Breast epithelium (tissue), 4 donors: ENCODE results near the gene GALNT2. TPM values are rescaled to one million over a fixed set of nuclear protein-coding genes. Genes with fewer than 3 reads are reported as not detected.

Experiments used
- DNase-seq, 2 donors: peaks; one replicate each; pipeline ENCODE4 v3.0.0-alpha.2; 2019; ENCODE audit warnings: low spot score in 2 of 2
- H3K27ac ChIP-seq, 2 donors: fragments of 200-600 bp; sonication (generic) in 1 of 2; one replicate each; pipeline ENCODE4 v1.5.1; 2016 to 2019; ENCODE audit warnings: mild to moderate bottlenecking in 1 of 2
- H3K27me3 ChIP-seq, 2 donors: fragments of 200-600 bp; sonication (generic) in 1 of 2; one replicate each; pipeline versions ENCODE4 v1.5.1 to v1.6.0; 2017 to 2019; ENCODE audit warnings: control low read depth in 1 of 2, mild to moderate bottlenecking in 1 of 2
- H3K36me3 ChIP-seq: fragments of 200-600 bp; one replicate; pipeline ENCODE4 v1.5.1; 2019
- H3K4me1 ChIP-seq, 2 donors: fragments of 200-600 bp; sonication (generic); one replicate each; pipeline ENCODE4 v1.5.1; 2016 to 2019; ENCODE audit warnings: control low read depth in 1 of 2
- H3K4me3 ChIP-seq, 3 donors: fragments of 200-600 bp; sonication (generic); 1 replicate in 2 of 3; 2 replicates in 1 of 3; pipeline ENCODE4 v1.5.1; 2016 to 2019; ENCODE audit warnings: mild to moderate bottlenecking in 3 of 3, moderate library complexity in 2 of 3
- H3K9me3 ChIP-seq, 2 donors: fragments of 200-600 bp; sonication (generic) in 1 of 2; one replicate each; pipeline ENCODE4 v1.5.1; 2016 to 2019; ENCODE audit warnings: control low read depth in 1 of 2
- CTCF ChIP-seq, 3 donors: fragments of 450-650 bp; IDR thresholded peaks; one replicate each; pipeline ENCODE4 v1.5.1; 2016 to 2017; ENCODE audit warnings: antibody characterized with exemption in 3 of 3, mild to moderate bottlenecking in 3 of 3, moderate library complexity in 3 of 3
- POLR2A ChIP-seq: fragments of 450-650 bp; IDR thresholded peaks from one replicate; pipeline ENCODE4 v1.6.1; 2016; ENCODE audit warnings: antibody characterized with exemption, mild to moderate bottlenecking, moderate library complexity
- POLR2AphosphoS5 ChIP-seq, 3 donors: sonication (generic); formaldehyde crosslinking; IDR thresholded peaks; one replicate each; pipeline ENCODE4 v1.6.1; 2017; ENCODE audit warnings: antibody characterized with exemption in 3 of 3
- intact Hi-C: fragments of 100-400 bp; cut with DNase I; formaldehyde crosslinking; loops from one replicate; pipeline ENCODE4 v1.15.1; 2023; ENCODE audit warnings: low total_unique reads
- total RNA-seq, 3 donors: library from RNA; depleted of rRNA; stranded (reverse); fragments of >200 nt; gene quantifications; one replicate each; pipeline ENCODE4 v1.1.0, GENCODE V29; 2016

GALNT2 gene
- total RNA-seq, 3 donors from 2014 or later = 27.4 to 53.0 (median 42.6) TPM

- TF ChIP-seq CTCF (IDR thresholded peaks at IDR 0.05) (no peak), POLR2AphosphoS5 (IDR thresholded peaks at IDR 0.05) (peak in 1 of 3 donors; percentile 65)
- H3K36me3 ChIP-seq = no peaks in the 10 kb centered on the region
- H3K27ac ChIP-seq = peak overlapping the region in 1 of 2 donors; percentile 43
- intact Hi-C loops = no loop called here
- no peaks in the 10 kb centered on the region for H3K27me3 ChIP-seq
- DNase-seq = no peak
- no peaks in the 10 kb centered on the region for H3K9me3 ChIP-seq
- no peak overlapping the region for H3K4me3 ChIP-seq
- no peaks in the 10 kb centered on the region for H3K4me1 ChIP-seq
Observed at GRCh38 chr1:230113593-230114236, 46.7 kb downstream of the GALNT2 start.

GRCh38 chr1:230114237-230114651 is 47.2 kb downstream of the GALNT2 start:
- H3K36me3 ChIP-seq = no peaks in the 10 kb centered on the region
- no peak for TF ChIP-seq CTCF (IDR thresholded peaks at IDR 0.05)
- TF ChIP-seq POLR2A = no peak
- TF ChIP-seq POLR2AphosphoS5 (IDR thresholded peaks at IDR 0.05) = no peak
- H3K4me1 ChIP-seq = no peaks in the 10 kb centered on the region
- H3K4me3 ChIP-seq = no peak overlapping the region
- intact Hi-C loops = no loop called here
- no peak for DNase-seq
- H3K27me3 ChIP-seq = no peaks in the 10 kb centered on the region
- H3K27ac ChIP-seq = peak overlapping the region in 1 of 2 donors; percentile 6
- H3K9me3 ChIP-seq = no peaks in the 10 kb centered on the region

DNA sequence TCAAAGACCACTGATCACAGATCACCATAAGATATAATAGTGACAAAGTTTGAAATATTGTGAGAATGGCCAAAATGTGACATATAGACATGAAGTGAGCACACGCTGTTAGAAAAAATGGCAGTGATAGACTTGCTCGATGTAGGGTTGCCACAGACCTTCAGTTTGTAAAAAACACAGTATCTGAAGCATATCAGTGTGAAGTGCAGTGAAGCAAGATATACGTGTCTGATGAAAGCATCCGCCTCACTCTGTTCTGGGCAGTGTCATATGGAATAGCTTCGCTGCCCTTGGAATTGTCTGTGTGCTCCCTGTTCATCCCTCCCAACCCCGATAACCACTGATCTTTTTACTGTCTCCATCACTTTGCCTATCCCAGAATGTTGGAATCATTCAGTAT is 50.7 kb downstream of the GALNT2 start:
- Histone ChIP-seq H3K4me3 (no peak overlapping the region), H3K9me3 (no peaks in the 10 kb centered on the region), H3K27me3 (no peaks in the 10 kb centered on the region), H3K36me3 (no peaks in the 10 kb centered on the region), H3K4me1 (no peaks in the 10 kb centered on the region), H3K27ac (no peak overlapping the region)
- no peak for TF ChIP-seq POLR2A
- no peak for TF ChIP-seq POLR2AphosphoS5 (IDR thresholded peaks at IDR 0.05)
- TF ChIP-seq CTCF (IDR thresholded peaks at IDR 0.05) = no peak
- DNase-seq = no peak
- intact Hi-C loops = no loop called here

DNA sequence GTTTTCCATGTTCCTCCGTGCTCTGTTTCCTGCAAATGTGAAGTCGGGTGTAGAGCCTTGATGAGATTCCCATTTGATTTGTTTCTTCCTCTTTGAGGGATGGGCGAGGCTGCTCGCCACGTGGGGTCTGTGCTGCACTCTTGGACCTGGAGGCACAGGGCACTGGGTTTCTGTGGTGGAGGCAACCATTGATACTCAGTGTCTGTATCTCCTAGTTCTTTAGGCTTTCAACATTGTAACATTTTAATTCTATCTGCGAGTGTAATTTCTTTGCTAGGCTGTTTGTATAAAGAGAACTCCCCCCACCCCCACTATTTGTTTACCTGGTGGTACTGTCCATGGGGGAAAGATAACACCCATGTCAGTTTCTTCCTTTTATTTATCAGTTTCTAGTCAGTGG is 52.3 kb downstream of the GALNT2 start:
- intact Hi-C loops = no loop called here
- no peak for TF ChIP-seq POLR2A
- TF ChIP-seq CTCF (IDR thresholded peaks at IDR 0.05) = no peak
- TF ChIP-seq POLR2AphosphoS5 (IDR thresholded peaks at IDR 0.05) = no peak
- H3K9me3 ChIP-seq = no peaks in the 10 kb centered on the region
- H3K36me3 ChIP-seq = no peaks in the 10 kb centered on the region
- no peak overlapping the region for H3K4me3 ChIP-seq
- H3K27me3 ChIP-seq = no peaks in the 10 kb centered on the region
- no peak overlapping the region for H3K27ac ChIP-seq
- peak in 1 of 2 donors; percentile 34 for DNase-seq
- no peaks in the 10 kb centered on the region for H3K4me1 ChIP-seq

- no peaks in the 10 kb centered on the region for H3K9me3 ChIP-seq
- TF ChIP-seq POLR2AphosphoS5 (IDR thresholded peaks at IDR 0.05) = no peak
- TF ChIP-seq POLR2A = no peak
- no peak for TF ChIP-seq CTCF (IDR thresholded peaks at IDR 0.05)
- intact Hi-C loops = no loop called here
- H3K4me3 ChIP-seq = no peak overlapping the region
- DNase-seq = no peak
- no peaks in the 10 kb centered on the region for H3K27me3 ChIP-seq
- no peak overlapping the region for H3K27ac ChIP-seq
- no peaks in the 10 kb centered on the region for H3K36me3 ChIP-seq
- no peaks in the 10 kb centered on the region for H3K4me1 ChIP-seq
Observed at GRCh38 chr1:230120289-230120920, 53.4 kb downstream of the GALNT2 start.
